ENCODE data around the gene FSTL3.
A peak's percentile ranks its signal among the peaks of the same experiment; 100 is the strongest.

GRCh38 chr19:703651-704446 lies 27.7 kb downstream of the FSTL3 start:
- TF ChIP-seq, protein P1, sequence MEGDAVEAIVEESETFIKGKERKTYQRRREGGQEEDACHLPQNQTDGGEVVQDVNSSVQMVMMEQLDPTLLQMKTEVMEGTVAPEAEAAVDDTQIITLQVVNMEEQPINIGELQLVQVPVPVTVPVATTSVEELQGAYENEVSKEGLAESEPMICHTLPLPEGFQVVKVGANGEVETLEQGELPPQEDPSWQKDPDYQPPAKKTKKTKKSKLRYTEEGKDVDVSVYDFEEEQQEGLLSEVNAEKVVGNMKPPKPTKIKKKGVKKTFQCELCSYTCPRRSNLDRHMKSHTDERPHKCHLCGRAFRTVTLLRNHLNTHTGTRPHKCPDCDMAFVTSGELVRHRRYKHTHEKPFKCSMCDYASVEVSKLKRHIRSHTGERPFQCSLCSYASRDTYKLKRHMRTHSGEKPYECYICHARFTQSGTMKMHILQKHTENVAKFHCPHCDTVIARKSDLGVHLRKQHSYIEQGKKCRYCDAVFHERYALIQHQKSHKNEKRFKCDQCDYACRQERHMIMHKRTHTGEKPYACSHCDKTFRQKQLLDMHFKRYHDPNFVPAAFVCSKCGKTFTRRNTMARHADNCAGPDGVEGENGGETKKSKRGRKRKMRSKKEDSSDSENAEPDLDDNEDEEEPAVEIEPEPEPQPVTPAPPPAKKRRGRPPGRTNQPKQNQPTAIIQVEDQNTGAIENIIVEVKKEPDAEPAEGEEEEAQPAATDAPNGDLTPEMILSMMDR (IDR thresholded peaks at IDR 0.05) = no peak
- peak in 1 of 4 donors; percentile 12 for TF ChIP-seq POLR2A (IDR thresholded peaks at IDR 0.05)
